Measurements from ENCODE around the gene SLC30A2. TPM values are rescaled to one million over a fixed set of nuclear protein-coding genes. Genes with fewer than 3 reads are reported as not detected.

SLC30A2 gene
- total RNA-seq, 1 donor, result not detected

GRCh38 chr1:26036756-26037281, 9.1 kb downstream of the SLC30A2 start:
- DNase-seq (ENCODE audit: low read depth), result no peak
- no peak overlapping the region for H3K4me3 ChIP-seq (ENCODE audit: low read depth, low read length)
- TF ChIP-seq, protein P1, sequence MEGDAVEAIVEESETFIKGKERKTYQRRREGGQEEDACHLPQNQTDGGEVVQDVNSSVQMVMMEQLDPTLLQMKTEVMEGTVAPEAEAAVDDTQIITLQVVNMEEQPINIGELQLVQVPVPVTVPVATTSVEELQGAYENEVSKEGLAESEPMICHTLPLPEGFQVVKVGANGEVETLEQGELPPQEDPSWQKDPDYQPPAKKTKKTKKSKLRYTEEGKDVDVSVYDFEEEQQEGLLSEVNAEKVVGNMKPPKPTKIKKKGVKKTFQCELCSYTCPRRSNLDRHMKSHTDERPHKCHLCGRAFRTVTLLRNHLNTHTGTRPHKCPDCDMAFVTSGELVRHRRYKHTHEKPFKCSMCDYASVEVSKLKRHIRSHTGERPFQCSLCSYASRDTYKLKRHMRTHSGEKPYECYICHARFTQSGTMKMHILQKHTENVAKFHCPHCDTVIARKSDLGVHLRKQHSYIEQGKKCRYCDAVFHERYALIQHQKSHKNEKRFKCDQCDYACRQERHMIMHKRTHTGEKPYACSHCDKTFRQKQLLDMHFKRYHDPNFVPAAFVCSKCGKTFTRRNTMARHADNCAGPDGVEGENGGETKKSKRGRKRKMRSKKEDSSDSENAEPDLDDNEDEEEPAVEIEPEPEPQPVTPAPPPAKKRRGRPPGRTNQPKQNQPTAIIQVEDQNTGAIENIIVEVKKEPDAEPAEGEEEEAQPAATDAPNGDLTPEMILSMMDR (IDR thresholded peaks at IDR 0.05; ENCODE audit: insufficient read depth, low read depth, low read length), result no peak

- H3K4me3 ChIP-seq (ENCODE audit: low read depth, low read length), result peak overlapping the region; percentile 67
- peak; percentile 63 for DNase-seq (ENCODE audit: low read depth)
Measured at GRCh38 chr1:26035959-26036755, 9.8 kb downstream of the SLC30A2 start.

DNA sequence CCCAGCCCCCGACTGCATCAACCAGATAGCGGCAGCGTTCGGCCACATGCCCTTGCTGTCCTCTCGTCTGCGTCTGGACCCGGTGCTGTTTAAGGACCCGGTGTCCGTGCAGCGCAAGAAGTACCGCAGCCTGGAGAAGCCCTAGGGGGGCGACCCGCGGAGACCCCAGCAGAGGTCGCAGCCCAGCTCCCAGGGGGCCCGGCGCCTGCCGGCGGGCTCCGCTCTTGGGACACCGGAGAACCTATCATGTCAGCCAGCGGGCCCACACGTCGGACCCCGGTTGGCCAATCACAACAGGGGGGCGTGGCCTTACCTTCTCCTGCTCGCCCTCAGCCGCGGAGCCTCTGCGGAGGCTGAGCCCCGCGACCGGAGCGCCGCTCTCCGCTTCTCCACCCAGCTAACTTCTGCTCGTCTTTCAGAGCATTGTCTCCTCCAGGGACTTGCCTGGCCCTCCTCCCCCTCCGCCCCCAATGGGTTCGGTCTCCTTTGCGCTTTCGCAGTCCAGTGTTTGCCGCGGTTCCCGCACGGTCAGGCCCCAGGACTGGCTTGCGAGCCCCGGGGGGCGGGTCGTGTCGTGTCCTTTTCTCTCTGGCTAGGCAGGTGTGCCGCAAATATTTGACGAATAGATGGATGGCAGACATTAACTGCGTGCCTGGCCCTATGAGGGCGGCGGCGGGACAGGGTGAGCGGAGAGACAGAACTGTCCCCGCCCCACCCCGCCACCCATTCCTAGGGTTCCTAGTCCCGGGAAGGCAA, 10.5 kb downstream of the SLC30A2 start:
- DNase-seq (ENCODE audit: low read depth), result peak; percentile 89
- TF ChIP-seq, protein P1 (IDR thresholded peaks at IDR 0.05; ENCODE audit: insufficient read depth, low read depth, low read length), result no peak

More at GRCh38 chr1:26035959-26036755, 9.8 kb downstream of the SLC30A2 start:
- TF ChIP-seq, protein P1 (IDR thresholded peaks at IDR 0.05; ENCODE audit: insufficient read depth, low read depth, low read length), result peak; percentile 95

GRCh38 chr1:26034504-26035202, 11.3 kb downstream of the SLC30A2 start:
- DNase-seq (ENCODE audit: low read depth), result no peak
- peak overlapping the region; percentile 67 for H3K4me3 ChIP-seq (ENCODE audit: low read depth, low read length)
- TF ChIP-seq, protein P1 (IDR thresholded peaks at IDR 0.05; ENCODE audit: insufficient read depth, low read depth, low read length), result no peak

More for the DNA sequence above, 10.5 kb downstream of the SLC30A2 start:
- peak overlapping the region; percentile 67 for H3K4me3 ChIP-seq (ENCODE audit: low read depth, low read length)

- TF ChIP-seq, protein P1 (IDR thresholded peaks at IDR 0.05; ENCODE audit: insufficient read depth, low read depth, low read length), result no peak
- no peak for DNase-seq (ENCODE audit: low read depth)
- H3K4me3 ChIP-seq (ENCODE audit: low read depth, low read length), result no peak overlapping the region
Measured at GRCh38 chr1:26032656-26033357, 13.1 kb downstream of the SLC30A2 start.

All from fibroblast of villous mesenchyme (primary cell).